WTC11 (cell line): ENCODE results near the gene PVALEF. TPM values are rescaled to one million over a fixed set of nuclear protein-coding genes. Genes with fewer than 3 reads are reported as not detected.

Experiments
- ATAC-seq: fragments of 200-7000 bp; cut with Tn5 transposase; 2 replicates; pipeline ENCODE4 v1.10.0; 2021; ENCODE audit warnings: mild to moderate bottlenecking, moderate library complexity
- CTCF ChIA-PET: fragments of 300-600 bp; sonication (Branson Sonifier 250); formaldehyde crosslinking; loops from one replicate; lab custom pipeline; 2021; ENCODE audit warnings: antibody characterized with exemption; lab: Charles Lee
- POLR2A ChIA-PET: fragments of 350-600 bp; sonication (Branson Sonifier 250); formaldehyde crosslinking; loops from one replicate; lab custom pipeline; 2021; ENCODE audit warnings: antibody characterized with exemption; lab: Charles Lee
- DNase-seq: peaks from one replicate; pipeline ENCODE4 v3.0.0; 2021; ENCODE audit warnings: low spot score
- H3K27ac Mint-ChIP-seq: 2 replicates; pipeline ENCODE4 v1.8.0; 2021; ENCODE audit warnings: mixed read lengths
- H3K27me3 Mint-ChIP-seq: 2 replicates; pipeline ENCODE4 v1.8.0; 2021; ENCODE audit warnings: low read depth, mild to moderate bottlenecking, moderate library complexity, mixed read lengths
- H3K36me3 Mint-ChIP-seq: 2 replicates; pipeline ENCODE4 v1.8.0; 2021; ENCODE audit warnings: mixed read lengths
- H3K4me1 Mint-ChIP-seq: 2 replicates; pipeline ENCODE4 v1.8.0; 2022; ENCODE audit warnings: mixed read lengths
- H3K4me3 Mint-ChIP-seq: 2 replicates; pipeline ENCODE4 v1.8.0; 2021; ENCODE audit warnings: mild to moderate bottlenecking, moderate library complexity, mixed read lengths
- H3K9me3 Mint-ChIP-seq: 2 replicates; pipeline ENCODE4 v1.8.0; 2021; ENCODE audit warnings: mixed read lengths
- CDX4 ChIP-seq: fragments of 250-450 bp; sonication (Bioruptor Pico); IDR thresholded peaks from 2 replicates; pipeline ENCODE4 v1.9.0; 2021; ENCODE audit warnings: moderate library complexity, mild to moderate bottlenecking, inconsistent platforms, borderline replicate concordance
- GRHL2 ChIP-seq: fragments of 250-450 bp; sonication (Bioruptor Pico); IDR thresholded peaks from 2 replicates; pipeline ENCODE4 v1.8.0; 2022; ENCODE audit warnings: mild to moderate bottlenecking, moderate library complexity; ENCODE audit not compliant: insufficient replicate concordance, severe bottlenecking
- HMGA2 ChIP-seq: fragments of 250-450 bp; sonication (Bioruptor Pico); IDR thresholded peaks from 2 replicates; pipeline ENCODE4 v1.4.0; 2021; ENCODE audit warnings: mild to moderate bottlenecking, moderate library complexity
- IRF2 ChIP-seq: sonication (generic); formaldehyde crosslinking; IDR thresholded peaks from 2 replicates; pipeline ENCODE4 v1.8.0; 2022; ENCODE audit warnings: low read depth, missing genetic modification reagents, borderline replicate concordance
- KAT7 ChIP-seq: sonication (generic); formaldehyde crosslinking; IDR thresholded peaks from 2 replicates; pipeline ENCODE4 v1.8.1; 2023; ENCODE audit warnings: missing genetic modification reagents, mild to moderate bottlenecking, borderline replicate concordance
- NFATC4 ChIP-seq: fragments of 250-450 bp; sonication (Bioruptor Pico); IDR thresholded peaks from 2 replicates; pipeline ENCODE4 v1.9.0; 2021; ENCODE audit warnings: mild to moderate bottlenecking
- PREB ChIP-seq: sonication (generic); formaldehyde crosslinking; IDR thresholded peaks from 2 replicates; pipeline ENCODE4 v1.8.1; 2022; ENCODE audit warnings: mild to moderate bottlenecking, missing genetic modification reagents, moderate library complexity, borderline replicate concordance
- SMAD3 ChIP-seq: sonication (generic); formaldehyde crosslinking; IDR thresholded peaks from 2 replicates; pipeline ENCODE4 v1.8.0; 2022; ENCODE audit warnings: missing genetic modification reagents, mild to moderate bottlenecking, borderline replicate concordance
- SOX15 ChIP-seq: fragments of 250-450 bp; sonication (Bioruptor Pico); IDR thresholded peaks from 2 replicates; pipeline ENCODE4 v1.9.0; 2021; ENCODE audit warnings: mild to moderate bottlenecking
- ZNF232 ChIP-seq: sonication (generic); formaldehyde crosslinking; IDR thresholded peaks from 2 replicates; pipeline ENCODE4 v1.8.0; 2022; ENCODE audit warnings: mild to moderate bottlenecking, missing genetic modification reagents
- total RNA-seq: library from RNA; stranded (reverse); gene quantifications from 3 replicates; pipeline ENCODE4 v1.2.3, GENCODE V29; 2021
- TF ChIP-seq, protein P1 (sequence below): sonication (generic); formaldehyde crosslinking; IDR thresholded peaks from 2 replicates; pipeline ENCODE4 v1.8.0; 2022; ENCODE audit warnings: mild to moderate bottlenecking, missing genetic modification reagents
- TF ChIP-seq, protein P2 (sequence below): sonication (generic); formaldehyde crosslinking; IDR thresholded peaks from 2 replicates; pipeline ENCODE4 v1.8.0; 2022; ENCODE audit warnings: missing genetic modification reagents
- TF ChIP-seq, protein P3 (sequence below): sonication (generic); formaldehyde crosslinking; IDR thresholded peaks from 2 replicates; pipeline ENCODE4 v1.8.0; 2023; ENCODE audit warnings: missing genetic modification reagents
- TF ChIP-seq, protein P4 (sequence below): sonication (generic); formaldehyde crosslinking; IDR thresholded peaks from 2 replicates; pipeline ENCODE4 v1.8.1; 2023; ENCODE audit warnings: mild to moderate bottlenecking, missing genetic modification reagents, moderate library complexity
- TF ChIP-seq, protein P5 (sequence below): fragments of 200-600 bp; IDR thresholded peaks from 2 replicates; pipeline ENCODE4 v1.8.0; 2022; ENCODE audit warnings: antibody characterized with exemption

PVALEF gene
- total RNA-seq, 1 experiment from 2014 or later: not detected

GRCh38 chr17:81228420-81228819 lies 63.1 kb downstream of the PVALEF start:
- DNase-seq: no peak
- Mint-ChIP-seq H3K36me3 (peaks cover 14% of the 10 kb centered on the region), H3K27ac (no peak overlapping the region), H3K4me3 (no peak overlapping the region), H3K4me1 (peaks cover 7% of the 10 kb centered on the region), H3K9me3 (no peaks in the 10 kb centered on the region), H3K27me3 (peaks cover 20% of the 10 kb centered on the region)
- TF ChIP-seq, protein P1, sequence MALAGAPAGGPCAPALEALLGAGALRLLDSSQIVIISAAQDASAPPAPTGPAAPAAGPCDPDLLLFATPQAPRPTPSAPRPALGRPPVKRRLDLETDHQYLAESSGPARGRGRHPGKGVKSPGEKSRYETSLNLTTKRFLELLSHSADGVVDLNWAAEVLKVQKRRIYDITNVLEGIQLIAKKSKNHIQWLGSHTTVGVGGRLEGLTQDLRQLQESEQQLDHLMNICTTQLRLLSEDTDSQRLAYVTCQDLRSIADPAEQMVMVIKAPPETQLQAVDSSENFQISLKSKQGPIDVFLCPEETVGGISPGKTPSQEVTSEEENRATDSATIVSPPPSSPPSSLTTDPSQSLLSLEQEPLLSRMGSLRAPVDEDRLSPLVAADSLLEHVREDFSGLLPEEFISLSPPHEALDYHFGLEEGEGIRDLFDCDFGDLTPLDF (CRISPR knock-in tag): no peak
- TF ChIP-seq SOX15 (CRISPR knock-in tag) (no peak), NFATC4 (CRISPR knock-in tag) (no peak), ZNF232 (CRISPR knock-in tag) (no peak), PREB (CRISPR knock-in tag) (no peak), IRF2 (no peak), CDX4 (CRISPR knock-in tag) (no peak), HMGA2 (no peak), KAT7 (no peak)
- TF ChIP-seq, protein P2, sequence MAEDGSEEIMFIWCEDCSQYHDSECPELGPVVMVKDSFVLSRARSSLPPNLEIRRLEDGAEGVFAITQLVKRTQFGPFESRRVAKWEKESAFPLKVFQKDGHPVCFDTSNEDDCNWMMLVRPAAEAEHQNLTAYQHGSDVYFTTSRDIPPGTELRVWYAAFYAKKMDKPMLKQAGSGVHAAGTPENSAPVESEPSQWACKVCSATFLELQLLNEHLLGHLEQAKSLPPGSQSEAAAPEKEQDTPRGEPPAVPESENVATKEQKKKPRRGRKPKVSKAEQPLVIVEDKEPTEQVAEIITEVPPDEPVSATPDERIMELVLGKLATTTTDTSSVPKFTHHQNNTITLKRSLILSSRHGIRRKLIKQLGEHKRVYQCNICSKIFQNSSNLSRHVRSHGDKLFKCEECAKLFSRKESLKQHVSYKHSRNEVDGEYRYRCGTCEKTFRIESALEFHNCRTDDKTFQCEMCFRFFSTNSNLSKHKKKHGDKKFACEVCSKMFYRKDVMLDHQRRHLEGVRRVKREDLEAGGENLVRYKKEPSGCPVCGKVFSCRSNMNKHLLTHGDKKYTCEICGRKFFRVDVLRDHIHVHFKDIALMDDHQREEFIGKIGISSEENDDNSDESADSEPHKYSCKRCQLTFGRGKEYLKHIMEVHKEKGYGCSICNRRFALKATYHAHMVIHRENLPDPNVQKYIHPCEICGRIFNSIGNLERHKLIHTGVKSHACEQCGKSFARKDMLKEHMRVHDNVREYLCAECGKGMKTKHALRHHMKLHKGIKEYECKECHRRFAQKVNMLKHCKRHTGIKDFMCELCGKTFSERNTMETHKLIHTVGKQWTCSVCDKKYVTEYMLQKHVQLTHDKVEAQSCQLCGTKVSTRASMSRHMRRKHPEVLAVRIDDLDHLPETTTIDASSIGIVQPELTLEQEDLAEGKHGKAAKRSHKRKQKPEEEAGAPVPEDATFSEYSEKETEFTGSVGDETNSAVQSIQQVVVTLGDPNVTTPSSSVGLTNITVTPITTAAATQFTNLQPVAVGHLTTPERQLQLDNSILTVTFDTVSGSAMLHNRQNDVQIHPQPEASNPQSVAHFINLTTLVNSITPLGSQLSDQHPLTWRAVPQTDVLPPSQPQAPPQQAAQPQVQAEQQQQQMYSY (CRISPR knock-in tag): no peak
- TF ChIP-seq, protein P3, sequence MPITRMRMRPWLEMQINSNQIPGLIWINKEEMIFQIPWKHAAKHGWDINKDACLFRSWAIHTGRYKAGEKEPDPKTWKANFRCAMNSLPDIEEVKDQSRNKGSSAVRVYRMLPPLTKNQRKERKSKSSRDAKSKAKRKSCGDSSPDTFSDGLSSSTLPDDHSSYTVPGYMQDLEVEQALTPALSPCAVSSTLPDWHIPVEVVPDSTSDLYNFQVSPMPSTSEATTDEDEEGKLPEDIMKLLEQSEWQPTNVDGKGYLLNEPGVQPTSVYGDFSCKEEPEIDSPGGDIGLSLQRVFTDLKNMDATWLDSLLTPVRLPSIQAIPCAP (CRISPR knock-in tag): no peak
- TF ChIP-seq, protein P4, sequence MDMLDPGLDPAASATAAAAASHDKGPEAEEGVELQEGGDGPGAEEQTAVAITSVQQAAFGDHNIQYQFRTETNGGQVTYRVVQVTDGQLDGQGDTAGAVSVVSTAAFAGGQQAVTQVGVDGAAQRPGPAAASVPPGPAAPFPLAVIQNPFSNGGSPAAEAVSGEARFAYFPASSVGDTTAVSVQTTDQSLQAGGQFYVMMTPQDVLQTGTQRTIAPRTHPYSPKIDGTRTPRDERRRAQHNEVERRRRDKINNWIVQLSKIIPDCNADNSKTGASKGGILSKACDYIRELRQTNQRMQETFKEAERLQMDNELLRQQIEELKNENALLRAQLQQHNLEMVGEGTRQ (CRISPR knock-in tag): no peak
- ChIA-PET CTCF (interaction anchor here (1.0 kb wide), 1 partner anchor 11 kb away, joined by 3 read pairs; the partner anchor contains the start of gene NDUFAF8), POLR2A (no interaction called here)
- no peak for ATAC-seq

DNA sequence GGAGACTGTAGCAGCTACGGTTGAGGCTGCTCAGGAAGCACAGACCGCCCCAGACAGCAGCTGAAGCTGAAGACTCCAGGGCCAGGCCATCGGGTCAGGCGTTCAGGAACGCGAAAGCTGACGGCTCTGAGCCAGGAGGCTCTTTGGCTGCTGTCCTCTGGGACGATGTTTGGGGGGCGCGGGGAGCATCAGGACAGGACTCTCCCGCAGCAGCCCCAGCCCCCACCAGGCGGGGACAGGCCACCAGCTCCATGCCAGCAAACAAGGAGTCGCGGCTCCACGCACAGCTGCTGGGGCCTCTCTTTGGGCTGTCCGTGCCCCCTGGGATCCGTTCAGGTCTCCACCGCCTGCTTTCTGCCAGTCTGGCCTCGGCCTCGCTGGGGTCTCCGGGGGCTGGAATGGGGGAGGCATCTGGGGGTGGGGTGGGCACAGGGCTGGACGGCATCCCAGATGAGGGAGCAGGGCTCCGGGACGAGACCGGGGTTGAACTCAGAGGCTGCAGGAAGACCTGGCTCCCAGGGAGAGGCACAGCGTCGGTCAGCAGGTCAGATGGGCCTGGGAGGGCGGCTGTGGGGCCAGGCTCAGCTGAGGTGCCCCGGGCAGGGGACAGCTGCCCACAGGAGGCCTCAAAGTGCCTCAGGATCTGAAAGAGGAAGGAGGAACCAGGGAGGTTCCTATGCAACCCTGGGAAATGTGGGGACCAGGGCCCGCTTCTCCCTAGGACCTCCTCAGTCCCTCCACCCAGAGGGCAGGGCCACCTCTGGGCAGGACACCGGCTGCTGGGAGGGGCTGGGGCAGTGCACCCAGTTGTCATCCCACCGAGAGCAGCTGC lies 63.7 kb downstream of the PVALEF start:
- H3K9me3 Mint-ChIP-seq: no peaks in the 10 kb centered on the region
- no peak for TF ChIP-seq SMAD3 (CRISPR knock-in tag)
- TF ChIP-seq, protein P5, sequence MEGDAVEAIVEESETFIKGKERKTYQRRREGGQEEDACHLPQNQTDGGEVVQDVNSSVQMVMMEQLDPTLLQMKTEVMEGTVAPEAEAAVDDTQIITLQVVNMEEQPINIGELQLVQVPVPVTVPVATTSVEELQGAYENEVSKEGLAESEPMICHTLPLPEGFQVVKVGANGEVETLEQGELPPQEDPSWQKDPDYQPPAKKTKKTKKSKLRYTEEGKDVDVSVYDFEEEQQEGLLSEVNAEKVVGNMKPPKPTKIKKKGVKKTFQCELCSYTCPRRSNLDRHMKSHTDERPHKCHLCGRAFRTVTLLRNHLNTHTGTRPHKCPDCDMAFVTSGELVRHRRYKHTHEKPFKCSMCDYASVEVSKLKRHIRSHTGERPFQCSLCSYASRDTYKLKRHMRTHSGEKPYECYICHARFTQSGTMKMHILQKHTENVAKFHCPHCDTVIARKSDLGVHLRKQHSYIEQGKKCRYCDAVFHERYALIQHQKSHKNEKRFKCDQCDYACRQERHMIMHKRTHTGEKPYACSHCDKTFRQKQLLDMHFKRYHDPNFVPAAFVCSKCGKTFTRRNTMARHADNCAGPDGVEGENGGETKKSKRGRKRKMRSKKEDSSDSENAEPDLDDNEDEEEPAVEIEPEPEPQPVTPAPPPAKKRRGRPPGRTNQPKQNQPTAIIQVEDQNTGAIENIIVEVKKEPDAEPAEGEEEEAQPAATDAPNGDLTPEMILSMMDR: no peak
- TF ChIP-seq, protein P3 (CRISPR knock-in tag): no peak
- TF ChIP-seq GRHL2 (CRISPR knock-in tag): no peak
- no peak overlapping the region for H3K4me3 Mint-ChIP-seq
- peaks cover 16% of the 10 kb centered on the region for H3K27me3 Mint-ChIP-seq
- ATAC-seq (no peak), DNase-seq (no peak)
- ChIA-PET CTCF (interaction anchor here (1.0 to 1.1 kb wide), 4 partner anchors 10 to 107 kb away, joined by 3 to 7 read pairs (median 4); partner anchors contain the start of gene NDUFAF8), POLR2A (no interaction called here)
- peaks cover 14% of the 10 kb centered on the region for H3K36me3 Mint-ChIP-seq
- no peak overlapping the region for H3K27ac Mint-ChIP-seq
- H3K4me1 Mint-ChIP-seq: peaks cover under 1% of the 10 kb centered on the region; the same call in 1 of the 2 replicates
